ENCODE measurements around the gene RAD52. TPM values are rescaled to one million over a fixed set of nuclear protein-coding genes. Genes with fewer than 3 reads are reported as not detected.

RAD52 gene
- total RNA-seq, 4 donors from 2014 or later, result 26.9 to 61.5 (median 27.9) TPM

DNA sequence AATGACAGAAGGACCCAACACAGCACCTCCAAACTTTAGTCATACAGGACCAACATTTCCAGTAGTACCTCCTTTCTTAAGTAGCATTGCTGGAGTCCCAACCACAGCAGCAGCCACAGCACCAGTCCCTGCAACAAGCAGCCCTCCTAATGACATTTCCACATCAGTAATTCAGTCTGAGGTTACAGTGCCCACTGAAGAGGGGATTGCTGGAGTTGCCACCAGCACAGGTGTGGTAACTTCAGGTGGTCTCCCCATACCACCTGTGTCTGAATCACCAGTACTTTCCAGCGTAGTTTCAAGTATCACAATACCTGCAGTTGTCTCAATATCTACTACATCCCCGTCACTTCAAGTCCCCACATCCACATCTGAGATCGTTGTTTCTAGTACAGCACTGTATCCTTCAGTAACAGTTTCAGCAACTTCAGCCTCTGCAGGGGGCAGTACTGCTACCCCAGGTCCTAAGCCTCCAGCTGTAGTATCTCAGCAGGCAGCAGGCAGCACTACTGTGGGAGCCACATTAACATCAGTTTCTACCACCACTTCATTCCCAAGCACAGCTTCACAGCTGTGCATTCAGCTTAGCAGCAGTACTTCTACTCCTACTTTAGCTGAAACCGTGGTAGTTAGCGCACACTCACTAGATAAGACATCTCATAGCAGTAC lies 64.6 kb downstream of the RAD52 start:
- Histone ChIP-seq H3K4me1 (no peaks in the 10 kb centered on the region), H3K36me3 (peaks cover 18 to 100% (median 36%) of the 10 kb centered on the region in 3 donors), H3K9me3 (no peaks in the 10 kb centered on the region), H3K27me3 (no peaks in the 10 kb centered on the region), H3K27ac (no peak overlapping the region), H3K4me3 (no peak overlapping the region)
- WGBS, 2 donors, result 95 to 99% methylated on average over 5 of the region's 5 CpGs
- TF ChIP-seq EP300 (IDR thresholded peaks at IDR 0.05), result no peak
- TF ChIP-seq POLR2A (IDR thresholded peaks at IDR 0.05), result no peak
- TF ChIP-seq, protein P1, sequence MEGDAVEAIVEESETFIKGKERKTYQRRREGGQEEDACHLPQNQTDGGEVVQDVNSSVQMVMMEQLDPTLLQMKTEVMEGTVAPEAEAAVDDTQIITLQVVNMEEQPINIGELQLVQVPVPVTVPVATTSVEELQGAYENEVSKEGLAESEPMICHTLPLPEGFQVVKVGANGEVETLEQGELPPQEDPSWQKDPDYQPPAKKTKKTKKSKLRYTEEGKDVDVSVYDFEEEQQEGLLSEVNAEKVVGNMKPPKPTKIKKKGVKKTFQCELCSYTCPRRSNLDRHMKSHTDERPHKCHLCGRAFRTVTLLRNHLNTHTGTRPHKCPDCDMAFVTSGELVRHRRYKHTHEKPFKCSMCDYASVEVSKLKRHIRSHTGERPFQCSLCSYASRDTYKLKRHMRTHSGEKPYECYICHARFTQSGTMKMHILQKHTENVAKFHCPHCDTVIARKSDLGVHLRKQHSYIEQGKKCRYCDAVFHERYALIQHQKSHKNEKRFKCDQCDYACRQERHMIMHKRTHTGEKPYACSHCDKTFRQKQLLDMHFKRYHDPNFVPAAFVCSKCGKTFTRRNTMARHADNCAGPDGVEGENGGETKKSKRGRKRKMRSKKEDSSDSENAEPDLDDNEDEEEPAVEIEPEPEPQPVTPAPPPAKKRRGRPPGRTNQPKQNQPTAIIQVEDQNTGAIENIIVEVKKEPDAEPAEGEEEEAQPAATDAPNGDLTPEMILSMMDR (IDR thresholded peaks at IDR 0.05), result no peak
- no peak for DNase-seq (ENCODE audit: low spot score in 2 of 2)

- H3K36me3 ChIP-seq, result peaks cover 16 to 92% (median 31%) of the 10 kb centered on the region in 3 donors
- WGBS, 2 donors, result 83 to 89% methylated on average over 4 of the region's 4 CpGs
Observed at GRCh38 chr12:880656-881055, 68.8 kb downstream of the RAD52 start.

DNA sequence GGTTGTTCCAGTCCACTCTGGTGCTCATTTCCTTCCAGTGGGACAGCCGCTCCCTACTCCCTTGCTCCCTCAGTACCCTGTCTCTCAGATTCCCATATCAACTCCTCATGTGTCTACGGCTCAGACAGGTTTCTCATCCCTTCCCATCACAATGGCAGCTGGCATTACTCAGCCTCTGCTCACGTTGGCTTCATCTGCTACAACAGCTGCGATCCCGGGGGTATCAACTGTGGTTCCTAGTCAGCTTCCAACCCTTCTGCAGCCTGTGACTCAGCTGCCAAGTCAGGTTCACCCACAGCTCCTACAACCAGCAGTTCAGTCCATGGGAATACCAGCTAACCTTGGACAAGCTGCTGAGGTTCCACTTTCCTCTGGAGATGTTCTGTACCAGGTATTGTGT lies 69.9 kb downstream of the RAD52 start:
- no peak for DNase-seq (ENCODE audit: low spot score in 2 of 2)
- Histone ChIP-seq H3K4me1 (no peaks in the 10 kb centered on the region), H3K9me3 (no peaks in the 10 kb centered on the region), H3K27me3 (no peaks in the 10 kb centered on the region), H3K36me3 (peaks cover 16 to 88% (median 25%) of the 10 kb centered on the region in 3 donors), H3K4me3 (no peak overlapping the region), H3K27ac (no peak overlapping the region)
- TF ChIP-seq POLR2A (IDR thresholded peaks at IDR 0.05) (no peak), EP300 (IDR thresholded peaks at IDR 0.05) (no peak)
- TF ChIP-seq, protein P1 (IDR thresholded peaks at IDR 0.05), result no peak
- 91 to 92% methylated on average over 5 of the region's 5 CpGs for WGBS, 2 donors

More at GRCh38 chr12:880656-881055, 68.8 kb downstream of the RAD52 start:
- DNase-seq (ENCODE audit: low spot score in 2 of 2), result no peak
- H3K27ac ChIP-seq, result no peak overlapping the region
- H3K4me1 ChIP-seq, result no peaks in the 10 kb centered on the region
- TF ChIP-seq POLR2A (IDR thresholded peaks at IDR 0.05) (no peak), EP300 (IDR thresholded peaks at IDR 0.05) (no peak)
- TF ChIP-seq, protein P1 (IDR thresholded peaks at IDR 0.05), result no peak
- H3K27me3 ChIP-seq, result no peaks in the 10 kb centered on the region
- H3K9me3 ChIP-seq, result no peaks in the 10 kb centered on the region
- no peak overlapping the region for H3K4me3 ChIP-seq

- 83 to 91% methylated on average over 2 of the region's 2 CpGs for WGBS, 2 donors
- peaks cover 0 to 80% (median 0%) of the 10 kb centered on the region in 3 donors for H3K36me3 ChIP-seq
Observed at GRCh38 chr12:873954-874353, 75.5 kb downstream of the RAD52 start.

DNA sequence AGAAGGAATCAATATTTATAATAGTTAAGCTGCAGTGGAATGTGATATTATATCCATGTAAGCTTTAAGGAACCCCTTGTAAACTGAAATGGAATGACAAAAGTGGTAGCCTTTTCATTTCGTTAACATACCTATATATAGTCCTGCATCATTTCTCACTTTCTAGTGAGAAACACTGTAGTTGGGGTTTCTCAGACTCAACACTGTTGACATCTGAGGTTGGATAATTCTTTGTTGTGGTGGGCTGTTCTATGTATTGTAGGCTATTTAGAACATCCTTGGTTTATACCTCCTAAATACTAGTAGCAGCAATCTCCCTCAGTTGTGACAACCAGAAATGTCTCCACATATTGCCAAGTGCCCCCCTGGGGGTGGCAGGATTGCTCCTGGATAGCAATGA lies 79.1 kb downstream of the RAD52 start:
- 93 to 94% methylated on average over 1 of the region's 1 CpG for WGBS, 2 donors
- H3K27me3 ChIP-seq, result no peaks in the 10 kb centered on the region
- no peak for DNase-seq (ENCODE audit: low spot score in 2 of 2)
- H3K36me3 ChIP-seq, result peaks cover 0 to 88% (median 0%) of the 10 kb centered on the region in 3 donors
- no peak overlapping the region for H3K4me3 ChIP-seq
- H3K9me3 ChIP-seq, result no peaks in the 10 kb centered on the region
- no peak overlapping the region for H3K27ac ChIP-seq
- H3K4me1 ChIP-seq, result no peaks in the 10 kb centered on the region
- TF ChIP-seq POLR2A (IDR thresholded peaks at IDR 0.05) (no peak), EP300 (IDR thresholded peaks at IDR 0.05) (no peak)
- TF ChIP-seq, protein P1 (IDR thresholded peaks at IDR 0.05), result no peak

More at GRCh38 chr12:873954-874353, 75.5 kb downstream of the RAD52 start:
- Histone ChIP-seq H3K27me3 (no peaks in the 10 kb centered on the region), H3K27ac (no peak overlapping the region), H3K4me1 (no peaks in the 10 kb centered on the region), H3K4me3 (no peak overlapping the region), H3K9me3 (no peaks in the 10 kb centered on the region)
- TF ChIP-seq EP300 (IDR thresholded peaks at IDR 0.05) (no peak), POLR2A (IDR thresholded peaks at IDR 0.05) (no peak)
- TF ChIP-seq, protein P1 (IDR thresholded peaks at IDR 0.05), result no peak
- DNase-seq (ENCODE audit: low spot score in 2 of 2), result no peak
